PC-9 (cell line): ENCODE measurements around the gene MTX1. TPM values are rescaled to one million over a fixed set of nuclear protein-coding genes. Genes with fewer than 3 reads are reported as not detected.
"Not testable (repeated sequence)": the region's sequence is repeated elsewhere in the genome, so short reads cannot be mapped to it uniquely, and the experiment has no call there.

Experiments
- BruUV-seq: library from RNA; stranded (reverse); fragments of 400-500 nt; replicated peaks from 2 replicates; lab custom pipeline; 2021; lab: Mats Ljungman, UMichigan
- CTCF ChIA-PET: fragments of 300-600 bp; sonication (Branson Sonifier 250); formaldehyde crosslinking; loops from one replicate; lab custom pipeline; 2022; ENCODE audit warnings: antibody characterized with exemption; lab: Charles Lee
- POLR2A ChIA-PET: fragments of 300-600 bp; sonication (Branson Sonifier 250); formaldehyde crosslinking; loops from one replicate; lab custom pipeline; 2022; ENCODE audit warnings: antibody characterized with exemption; ENCODE audit not compliant: unreplicated experiment; lab: Charles Lee
- DNase-seq, 2 experiments: peaks; one replicate each; pipeline versions ENCODE4 v3.0.0 to v3.0.0-alpha.2; 2015 to 2022; ENCODE audit warnings: mixed read lengths in 1 of 2
- H2AFZ ChIP-seq: fragments of 200-600 bp; sonication (generic); 2 replicates; pipeline ENCODE4 v1.8.1; 2017; ENCODE audit warnings: antibody characterized with exemption
- H3F3A ChIP-seq: fragments of 200-600 bp; sonication (generic); 2 replicates; pipeline ENCODE4 v1.8.1; 2017; ENCODE audit warnings: antibody characterized with exemption, mild to moderate bottlenecking, low read depth; ENCODE audit not compliant: insufficient read depth
- H3K27ac ChIP-seq: fragments of 200-600 bp; sonication (generic); 2 replicates; pipeline ENCODE4 v1.6.1; 2016; ENCODE audit warnings: mixed run types
- H3K27me3 ChIP-seq: fragments of 200-600 bp; sonication (generic); 2 replicates; pipeline ENCODE4 v1.6.1; 2016; ENCODE audit warnings: low read depth, mixed run types; ENCODE audit not compliant: insufficient read depth
- H3K36me3 ChIP-seq: fragments of 200-600 bp; sonication (generic); 2 replicates; pipeline ENCODE4 v1.6.1; 2016; ENCODE audit warnings: low read depth, mixed run types
- H3K4me1 ChIP-seq: fragments of 200-600 bp; sonication (generic); replicated peaks from 2 replicates; pipeline ENCODE4 v1.6.1; 2016; ENCODE audit warnings: mixed run types; ENCODE audit not compliant: insufficient read depth
- H3K4me2 ChIP-seq: fragments of 200-600 bp; sonication (generic); 2 replicates; pipeline ENCODE4 v1.6.1; 2017; ENCODE audit warnings: mixed run types
- H3K4me3 ChIP-seq: fragments of 200-600 bp; sonication (generic); 2 replicates; pipeline ENCODE4 v1.6.1; 2016; ENCODE audit warnings: mixed run types
- H3K79me2 ChIP-seq: fragments of 200-600 bp; sonication (generic); 2 replicates; pipeline ENCODE4 v1.6.1; 2017; ENCODE audit warnings: low read depth, mixed run types
- H3K9me2 ChIP-seq: fragments of 200-600 bp; sonication (generic); 2 replicates; pipeline ENCODE4 v1.8.1; 2017; ENCODE audit warnings: mild to moderate bottlenecking; ENCODE audit not compliant: insufficient read depth
- H3K9me3 ChIP-seq: fragments of 200-600 bp; sonication (generic); 2 replicates; pipeline ENCODE4 v1.8.1; 2016; ENCODE audit warnings: low read depth; ENCODE audit not compliant: insufficient read depth
- H4K20me1 ChIP-seq: fragments of 200-600 bp; sonication (generic); 2 replicates; pipeline ENCODE4 v1.8.1; 2017; ENCODE audit not compliant: insufficient read depth
- CTCF ChIP-seq: fragments of 200-600 bp; sonication (generic); conservative IDR thresholded peaks from 2 replicates; pipeline ENCODE4 v1.6.1; 2017; ENCODE audit warnings: mixed run types, antibody characterized with exemption, mild to moderate bottlenecking, moderate library complexity
- EZH2 ChIP-seq: fragments of 200-600 bp; sonication (generic); IDR thresholded peaks from 2 replicates; pipeline ENCODE4 v1.8.0; 2017; ENCODE audit warnings: antibody characterized with exemption, low read depth
- intact Hi-C: fragments of 100-400 bp; cut with micrococcal nuclease; formaldehyde crosslinking; loops from one replicate; pipeline ENCODE4 v1.10.0; 2022; ENCODE audit not compliant: unreplicated experiment
- total RNA-seq: library from RNA; stranded (reverse); gene quantifications from 2 replicates; pipeline ENCODE4 v1.2.3, GENCODE V29; 2021

MTX1 gene
- total RNA-seq, 1 experiment from 2014 or later = 56.1 TPM

GRCh38 chr1:155218854-155219591 lies 10.5 kb downstream of the MTX1 start:
- H3K36me3 ChIP-seq = no peaks in the 10 kb centered on the region
- BruUV-seq = no TSS peak
- TF ChIP-seq EZH2 = no peak
- TF ChIP-seq CTCF = no peak
- peaks cover 32% of the 10 kb centered on the region for H3K4me1 ChIP-seq
- intact Hi-C loops = no loop called here
- CTCF ChIA-PET = no interaction called here
- H3K27me3 ChIP-seq = no peaks in the 10 kb centered on the region
- no peaks in the 10 kb centered on the region for H3K9me3 ChIP-seq
- 0 out of 2 replicates have a peak, but pooled peaks cover 5% of the 10 kb centered on the region for H3K79me2 ChIP-seq
- no peak overlapping the region for H3K27ac ChIP-seq
- H3K4me2 ChIP-seq = peak overlapping the region; percentile 17
- no peak overlapping the region; the same call in 1 of the 2 replicates for H3K4me3 ChIP-seq
- no peak for DNase-seq
- no peak overlapping the region for H2AFZ ChIP-seq
- H3F3A ChIP-seq = peaks cover 30% of the 10 kb centered on the region
- POLR2A ChIA-PET = interaction anchor here (0.7 kb wide), 1 partner anchor 20 kb away, joined by 4 read pairs; no protein-coding TSS in a partner anchor
- H4K20me1 ChIP-seq = no peaks in the 10 kb centered on the region
- no peaks in the 10 kb centered on the region for H3K9me2 ChIP-seq

- intact Hi-C loops = no loop called here
- Histone ChIP-seq H3K4me3 (no peak overlapping the region), H2AFZ (no peak overlapping the region), H3K9me2 (no peaks in the 10 kb centered on the region), H3K79me2 (0 out of 2 replicates have a peak, but pooled peaks cover 6% of the 10 kb centered on the region), H3F3A (peaks cover 36% of the 10 kb centered on the region), H3K36me3 (no peaks in the 10 kb centered on the region), H3K27me3 (no peaks in the 10 kb centered on the region), H3K4me2 (no peak overlapping the region), H3K27ac (peak overlapping the region; percentile 62), H3K4me1 (peaks cover 37% of the 10 kb centered on the region), H3K9me3 (no peaks in the 10 kb centered on the region), H4K20me1 (no peaks in the 10 kb centered on the region)
- BruUV-seq = no TSS peak
- TF ChIP-seq EZH2 = no peak
- no peak for TF ChIP-seq CTCF
- ChIA-PET POLR2A (interaction anchor here (0.7 kb wide), 1 partner anchor 21 kb away, joined by 4 read pairs; no protein-coding TSS in a partner anchor), CTCF (no interaction called here)
- DNase-seq = no peak
These were observed 11.1 kb downstream of the MTX1 start for GRCh38 chr1:155219592-155220031.

- peak overlapping the region; percentile 62 for H3K27ac ChIP-seq
- peak in 1 of 2 experiments; percentile 87 for DNase-seq
- intact Hi-C loops, BruUV-seq, H2AFZ ChIP-seq, H3K36me3 ChIP-seq, H4K20me1 ChIP-seq, H3K79me2 ChIP-seq, CTCF ChIA-PET, H3K4me3 ChIP-seq, H3K9me2 ChIP-seq, H3K27me3 ChIP-seq, H3K9me3 ChIP-seq: not testable (repeated sequence)
- peaks cover 45% of the 10 kb centered on the region for H3K4me1 ChIP-seq
- POLR2A ChIA-PET = interaction anchor here (0.6 kb wide), 1 partner anchor 9 kb away, joined by 5 read pairs; no protein-coding TSS in a partner anchor
- H3K4me2 ChIP-seq = peak overlapping the region; percentile 19; the same call in 1 of the 2 replicates
- peaks cover 43% of the 10 kb centered on the region for H3F3A ChIP-seq
These were observed 11.9 kb downstream of the MTX1 start for GRCh38 chr1:155220211-155220965.
